Small intestine (tissue), 7 donors: ENCODE results near the gene KCNIP2. TPM values are rescaled to one million over a fixed set of nuclear protein-coding genes. Genes with fewer than 3 reads are reported as not detected.

Source experiments
- DNase-seq, 2 donors: peaks; one replicate each; pipeline versions ENCODE4 v3.0.0 to v3.0.0-alpha.2; 2013
- FAIRE-seq: peaks from 2 replicates; lab custom pipeline; 2012; peaks lifted over from hg19 to GRCh38; lab: Jason Lieb, UNC
- H3K27ac ChIP-seq, 3 donors: one replicate each; pipeline ENCODE4 v1.5.1; 2013; ENCODE audit warnings: low read length in 2 of 3, mild to moderate bottlenecking in 2 of 3, control low read depth in 1 of 3, inconsistent platforms in 1 of 3, low read depth in 1 of 3, moderate library complexity in 1 of 3
- H3K27me3 ChIP-seq, 3 donors: one replicate each; pipeline ENCODE4 v1.6.1; 2013; ENCODE audit warnings: low read length in 3 of 3, inconsistent platforms in 1 of 3; ENCODE audit not compliant: control insufficient read depth in 3 of 3, insufficient read depth in 3 of 3
- H3K36me3 ChIP-seq, 3 donors: one replicate each; pipeline ENCODE4 v1.6.1; 2013; ENCODE audit warnings: low read length in 3 of 3, inconsistent platforms in 1 of 3, low read depth in 1 of 3, mild to moderate bottlenecking in 1 of 3, moderate library complexity in 1 of 3; ENCODE audit not compliant: control insufficient read depth in 3 of 3, insufficient read depth in 2 of 3
- H3K4me1 ChIP-seq, 3 donors: one replicate each; pipeline ENCODE4 v1.6.1; 2013; ENCODE audit warnings: low read length in 2 of 3, inconsistent platforms in 1 of 3, low read depth in 1 of 3, mild to moderate bottlenecking in 1 of 3, moderate library complexity in 1 of 3; ENCODE audit not compliant: control insufficient read depth in 3 of 3, insufficient read depth in 2 of 3
- H3K4me3 ChIP-seq, 3 donors: one replicate each; pipeline ENCODE4 v1.5.1; 2013; ENCODE audit warnings: low read length in 3 of 3, control low read depth in 1 of 3, inconsistent platforms in 1 of 3, low read depth in 1 of 3, mild to moderate bottlenecking in 1 of 3, moderate library complexity in 1 of 3
- H3K9me3 ChIP-seq, 2 donors: one replicate each; pipeline ENCODE4 v1.6.1; 2013; ENCODE audit warnings: low read depth in 1 of 2, low read length in 1 of 2; ENCODE audit not compliant: control insufficient read depth in 2 of 2, insufficient read depth in 1 of 2
- WGBS, 3 donors: extraction: QIAGEN DNeasy Blood & Tissue Kit; methylation state at CpG; one replicate each; pipeline ENCODE4 v1.1.7; 2013; 5-methylcytosine and 5-hydroxymethylcytosine counted together
- polyA plus RNA-seq, 4 donors: library from polyadenylated mRNA; stranded (reverse) in 3 of 4; unstranded in 1 of 4; fragments of 200-250 nt in 3 of 4; fragments of 120-200 nt in 1 of 4; gene quantifications; one replicate each; pipeline versions ENCODE4 v1.2.1 to v1.2.3, GENCODE V29; 2013
- donor health status: healthy with polysubstance abuse.
- donor health status: control.
- donor health status: control.
- donor health status: Bipolar disorder and iron deficiency.
- donor health status: healthy.

Gene KCNIP2
- polyA plus RNA-seq, 4 donors = 2.5 to 14.9 (median 3.4) TPM

GRCh38 chr10:101780818-101781654 lies 62.6 kb downstream of the KCNIP2 start:
- H3K9me3 ChIP-seq = no peaks in the 10 kb centered on the region
- H3K4me3 ChIP-seq = no peak overlapping the region
- peaks cover 2 to 40% (median 8%) of the 10 kb centered on the region in 3 donors for H3K4me1 ChIP-seq
- H3K27me3 ChIP-seq = peaks cover 7 to 45% (median 18%) of the 10 kb centered on the region in 3 donors
- DNase-seq (peak; percentile 65 to 75), FAIRE-seq (no peak)
- H3K27ac ChIP-seq = no peak overlapping the region
- H3K36me3 ChIP-seq = peaks cover 0 to 7% (median 0%) of the 10 kb centered on the region in 3 donors
- 42 to 53% (median 46%) methylated on average over 14 of the region's 14 CpGs for WGBS, 3 donors

GRCh38 chr10:101780187-101780817 lies 63.3 kb downstream of the KCNIP2 start:
- H3K9me3 ChIP-seq = no peaks in the 10 kb centered on the region
- H3K27me3 ChIP-seq = peaks cover 7 to 49% (median 21%) of the 10 kb centered on the region in 3 donors
- FAIRE-seq (no peak), DNase-seq (no peak)
- H3K36me3 ChIP-seq = peaks cover 0 to 3% (median 0%) of the 10 kb centered on the region in 3 donors
- WGBS, 3 donors = 7 to 21% (median 11%) methylated on average over 17 of the region's 17 CpGs
- no peak overlapping the region for H3K27ac ChIP-seq
- peak overlapping the region in 2 of 3 donors; percentile 23 to 39 for H3K4me3 ChIP-seq
- peaks cover 2 to 40% (median 8%) of the 10 kb centered on the region in 3 donors for H3K4me1 ChIP-seq

- FAIRE-seq (no peak), DNase-seq (peak; percentile 68 to 88)
- H3K9me3 ChIP-seq = no peaks in the 10 kb centered on the region
- H3K4me3 ChIP-seq = peak overlapping the region in 2 of 3 donors; percentile 23 to 39
- H3K27ac ChIP-seq = no peak overlapping the region
- peaks cover 7 to 55% (median 27%) of the 10 kb centered on the region in 3 donors for H3K27me3 ChIP-seq
- peaks cover 2 to 40% (median 8%) of the 10 kb centered on the region in 3 donors for H3K4me1 ChIP-seq
- peaks cover 0 to 1% (median 0%) of the 10 kb centered on the region in 3 donors for H3K36me3 ChIP-seq
- 1 to 2% (median 2%) methylated on average over 49 to 51 of the region's 51 CpGs for WGBS, 3 donors
Observed at GRCh38 chr10:101779544-101780186, 63.9 kb downstream of the KCNIP2 start.

GRCh38 chr10:101778781-101779543 lies 64.6 kb downstream of the KCNIP2 start:
- FAIRE-seq (no peak), DNase-seq (peak; percentile 80 to 85)
- Histone ChIP-seq H3K4me3 (peak overlapping the region in 2 of 3 donors; percentile 23 to 39), H3K9me3 (no peaks in the 10 kb centered on the region), H3K36me3 (no peaks in the 10 kb centered on the region), H3K4me1 (peaks cover 2 to 40% (median 8%) of the 10 kb centered on the region in 3 donors), H3K27ac (no peak overlapping the region), H3K27me3 (peaks cover 7 to 62% (median 34%) of the 10 kb centered on the region in 3 donors)
- WGBS, 3 donors = 2 to 5% (median 5%) methylated on average over 58 of the region's 58 CpGs

GRCh38 chr10:101778151-101778780 lies 65.3 kb downstream of the KCNIP2 start:
- Histone ChIP-seq H3K4me3 (no peak overlapping the region), H3K4me1 (peaks cover 2 to 40% (median 4%) of the 10 kb centered on the region in 3 donors)

GRCh38 chr10:101777619-101778145 lies 65.9 kb downstream of the KCNIP2 start:
- FAIRE-seq (no peak), DNase-seq (peak; percentile 37 to 48)
- Histone ChIP-seq H3K4me3 (no peak overlapping the region), H3K9me3 (no peaks in the 10 kb centered on the region), H3K4me1 (peaks cover 2 to 38% (median 4%) of the 10 kb centered on the region in 3 donors), H3K27ac (no peak overlapping the region), H3K27me3 (peaks cover 9 to 75% (median 43%) of the 10 kb centered on the region in 3 donors), H3K36me3 (no peaks in the 10 kb centered on the region)
- WGBS, 3 donors = 33 to 79% (median 51%) methylated on average over 3 of the region's 3 CpGs

More at GRCh38 chr10:101778151-101778780, 65.3 kb downstream of the KCNIP2 start:
- no peak overlapping the region for H3K27ac ChIP-seq
- H3K9me3 ChIP-seq = no peaks in the 10 kb centered on the region
- WGBS, 3 donors = 9 to 44% (median 31%) methylated on average over 12 of the region's 12 CpGs
- FAIRE-seq (no peak), DNase-seq (no peak)
- H3K27me3 ChIP-seq = peaks cover 7 to 69% (median 38%) of the 10 kb centered on the region in 3 donors
- H3K36me3 ChIP-seq = no peaks in the 10 kb centered on the region

- Histone ChIP-seq H3K4me3 (peak overlapping the region in 1 of 3 donors; percentile 29), H3K27ac (no peak overlapping the region), H3K4me1 (peaks cover 2 to 30% (median 4%) of the 10 kb centered on the region in 3 donors), H3K9me3 (no peaks in the 10 kb centered on the region), H3K36me3 (no peaks in the 10 kb centered on the region), H3K27me3 (peaks cover 10 to 89% (median 55%) of the 10 kb centered on the region in 3 donors)
- no peak for FAIRE-seq
- WGBS, 3 donors = 6 to 25% (median 13%) methylated on average over 35 to 71 of the region's 74 CpGs
- no peak for DNase-seq
Observed at GRCh38 chr10:101776161-101776817, 67.3 kb downstream of the KCNIP2 start.
